Islet of Langerhans (tissue), 1 donor: ENCODE data around the gene XPC.
"Not testable (repeated sequence)": the region's sequence is repeated elsewhere in the genome, so short reads cannot be mapped to it uniquely, and the experiment has no call there.

Source experiments
- FAIRE-seq: peaks from one replicate; lab custom pipeline; 2011; peaks lifted over from hg19 to GRCh38; lab: Jason Lieb, UNC

XPC gene

DNA sequence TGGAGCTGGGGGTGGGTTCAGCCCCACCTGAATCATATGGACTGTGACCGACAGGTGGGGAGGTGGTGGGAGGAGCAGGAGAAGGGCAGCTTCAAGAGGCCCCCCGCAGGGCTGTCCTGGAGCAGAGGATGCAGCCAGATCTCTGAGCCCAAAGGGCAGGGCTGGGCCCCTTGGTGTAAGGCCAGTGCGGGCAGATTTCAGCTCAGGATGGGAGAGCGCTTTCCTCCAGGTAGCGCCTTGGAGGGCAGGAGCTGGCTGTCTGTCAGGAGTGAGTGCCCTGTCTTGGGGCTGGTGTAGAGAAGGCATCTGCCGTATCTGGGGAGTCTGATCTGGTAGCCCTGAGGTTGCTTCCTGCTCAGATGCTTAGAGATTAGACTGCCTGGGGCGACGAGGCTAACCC is 46.3 kb downstream of the XPC start:
- no peak for FAIRE-seq

- no peak for FAIRE-seq
Measured at GRCh38 chr3:14131134-14131533, 47.3 kb downstream of the XPC start.

- FAIRE-seq, result no peak
Measured at GRCh38 chr3:14130707-14131106, 47.7 kb downstream of the XPC start.

DNA sequence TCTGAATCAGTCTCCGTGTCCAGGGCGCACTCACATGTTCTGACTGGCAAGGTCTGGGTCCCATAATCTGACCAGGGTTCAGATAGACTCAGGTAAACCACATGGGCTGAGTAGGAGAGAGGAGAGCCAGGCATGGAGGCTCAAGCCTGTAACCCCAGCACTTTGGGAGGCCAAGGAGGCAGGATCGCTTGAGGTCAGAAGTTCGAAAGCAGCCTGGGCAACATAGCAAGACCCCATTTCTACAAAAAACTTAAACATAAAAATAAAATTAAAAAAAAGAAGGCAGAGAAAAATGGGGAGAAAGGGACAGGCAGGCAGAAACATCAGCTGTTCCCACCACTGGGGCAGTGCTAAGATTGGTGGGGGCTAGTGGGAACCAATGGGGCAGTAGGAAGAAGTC is 48.2 kb downstream of the XPC start:
- no peak for FAIRE-seq

- FAIRE-seq, result no peak
Measured at GRCh38 chr3:14129296-14129695, 49.1 kb downstream of the XPC start.

GRCh38 chr3:14128724-14129123 is 49.7 kb downstream of the XPC start:
- no peak for FAIRE-seq

- FAIRE-seq, result no peak
Measured at GRCh38 chr3:14127516-14128161, 50.8 kb downstream of the XPC start.

GRCh38 chr3:14126887-14127505 is 51.4 kb downstream of the XPC start:
- FAIRE-seq, result no peak

DNA sequence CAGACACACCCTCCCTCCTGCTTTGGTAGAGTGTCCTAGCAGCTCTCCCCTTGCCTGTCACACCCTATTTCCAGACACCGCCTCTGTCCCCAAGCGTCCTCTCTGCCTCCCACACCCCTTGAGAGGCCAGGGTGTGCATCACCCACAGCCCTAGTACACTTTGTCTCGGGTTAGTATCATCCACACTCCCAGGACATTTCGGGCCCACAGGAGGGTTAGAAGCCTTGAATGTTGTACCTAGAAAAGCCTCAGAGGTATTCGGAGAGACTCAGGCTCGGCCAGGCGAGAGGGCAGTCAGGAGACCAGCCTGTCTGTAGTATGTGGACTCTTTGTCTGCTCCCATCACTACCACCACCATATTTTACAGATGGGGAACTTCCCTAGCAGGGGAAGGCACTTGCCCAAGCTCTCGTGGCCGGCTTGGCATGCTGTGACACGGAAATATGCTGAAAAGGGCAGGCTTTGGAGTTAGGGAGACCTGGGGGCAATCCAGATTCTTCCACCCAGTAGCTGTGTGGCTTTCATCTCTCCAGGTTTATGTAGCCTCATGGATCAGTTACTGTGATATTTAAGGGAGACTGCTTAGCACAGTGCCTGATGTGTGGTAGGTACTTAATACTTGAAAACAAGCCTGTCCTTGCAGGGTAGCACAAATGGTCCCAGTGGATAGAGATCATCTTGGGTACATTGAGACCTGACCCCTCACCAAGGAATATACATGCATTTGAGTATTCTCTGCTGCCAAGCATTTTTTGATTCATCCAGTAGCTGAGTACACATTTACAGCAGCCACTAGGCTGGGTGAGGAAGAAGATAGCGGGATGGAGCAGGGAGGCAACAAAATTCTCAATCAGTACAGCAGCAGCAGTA is 52.1 kb downstream of the XPC start:
- no peak for FAIRE-seq

- FAIRE-seq, result no peak
Measured at GRCh38 chr3:14125193-14126016, 53.0 kb downstream of the XPC start.

GRCh38 chr3:14124615-14125192 is 53.7 kb downstream of the XPC start, which contains the start of the genes CHCHD4 and TMEM43:
Gene CHCHD4, minus strand, starts transcription at chr3:14124870. Its CDS starts 194 bp downstream, at chr3:14124676.
Gene TMEM43, plus strand, starts transcription at chr3:14125052. Its CDS starts 142 bp downstream, at chr3:14125194.
- FAIRE-seq, result no peak

DNA sequence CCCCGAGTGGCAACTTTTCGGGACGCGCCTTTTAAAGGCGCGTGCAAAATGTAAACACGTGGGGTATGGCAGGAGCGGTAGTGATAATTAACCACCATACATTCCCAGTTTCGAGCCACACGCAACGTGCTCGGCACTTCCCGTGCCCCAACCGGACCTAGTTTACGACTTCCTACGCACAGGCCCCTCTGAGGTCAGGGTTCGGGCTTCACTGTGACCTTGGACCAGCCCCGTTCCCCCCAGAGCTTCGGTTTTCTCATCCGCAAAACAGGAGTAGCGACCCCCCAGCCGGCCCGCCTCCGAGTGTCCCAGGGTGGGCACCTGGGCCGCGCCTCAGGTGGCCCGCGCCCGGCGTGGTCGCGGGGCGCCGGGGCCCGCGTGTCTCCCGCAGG is 54.2 kb downstream of the XPC start:
- FAIRE-seq, result no peak

GRCh38 chr3:14123308-14124222 is 54.8 kb downstream of the XPC start:
- no peak for FAIRE-seq

DNA sequence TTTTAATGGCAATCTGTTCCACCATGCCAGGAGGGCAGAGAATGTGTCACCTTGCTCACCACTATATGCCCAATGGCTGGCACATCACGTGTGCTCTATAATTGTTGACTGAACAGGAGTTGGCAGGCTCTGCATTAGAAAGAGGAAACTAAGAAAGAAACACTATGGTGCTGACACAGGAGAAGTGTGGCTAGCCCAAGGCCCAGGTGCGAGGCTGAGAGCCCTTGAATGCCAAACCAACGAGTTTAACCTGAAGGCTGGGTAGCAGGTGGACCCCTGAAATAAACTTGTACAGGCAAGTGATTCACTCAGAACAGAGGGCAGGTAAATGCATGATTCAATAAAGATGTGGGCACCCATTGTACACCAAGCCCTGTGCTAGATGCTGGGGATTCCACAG is 56.1 kb downstream of the XPC start:
- no peak for FAIRE-seq

- no peak for FAIRE-seq
Measured at GRCh38 chr3:14121859-14122258, 56.5 kb downstream of the XPC start.

- FAIRE-seq, result not testable (repeated sequence)
Measured at GRCh38 chr3:14120921-14121448, 57.4 kb downstream of the XPC start.

DNA sequence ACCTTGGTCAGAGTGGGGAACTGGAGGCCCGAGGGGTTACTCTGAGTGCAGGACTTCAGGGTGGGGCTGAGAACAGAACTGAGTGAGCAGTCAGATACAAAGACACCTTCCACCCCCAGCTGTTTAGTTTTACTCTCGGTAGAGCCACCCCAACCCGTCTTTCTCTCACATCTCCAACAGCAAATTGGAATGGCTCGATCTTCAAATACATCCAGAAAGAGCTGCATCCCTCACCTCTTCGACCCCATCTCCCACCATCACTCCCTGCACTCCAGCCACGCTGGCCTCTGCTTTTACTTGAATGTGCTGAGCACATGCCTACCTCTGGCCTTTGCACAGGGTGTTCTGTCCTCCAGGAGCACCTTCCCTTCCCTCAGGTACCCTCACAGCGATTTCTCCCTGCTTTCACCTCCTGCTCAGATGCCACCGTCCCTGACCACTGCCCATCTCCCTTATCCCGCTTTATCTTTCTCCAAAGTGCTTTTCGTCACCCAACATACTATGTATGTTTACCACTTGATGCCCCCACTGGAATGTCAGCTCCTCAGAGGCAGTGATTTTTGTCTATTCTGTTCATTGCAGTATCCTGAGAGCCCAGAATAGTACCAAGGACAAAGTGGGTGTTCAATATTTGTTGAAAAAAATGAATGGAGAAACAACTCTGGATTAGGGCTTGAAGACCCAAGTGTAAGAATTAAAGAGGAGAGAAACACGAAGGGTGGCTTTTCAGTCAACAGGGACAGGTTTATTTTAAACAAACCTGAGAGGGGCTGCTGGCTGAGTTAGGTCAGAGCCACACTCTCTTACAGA is 58.1 kb downstream of the XPC start:
- FAIRE-seq, result no peak

DNA sequence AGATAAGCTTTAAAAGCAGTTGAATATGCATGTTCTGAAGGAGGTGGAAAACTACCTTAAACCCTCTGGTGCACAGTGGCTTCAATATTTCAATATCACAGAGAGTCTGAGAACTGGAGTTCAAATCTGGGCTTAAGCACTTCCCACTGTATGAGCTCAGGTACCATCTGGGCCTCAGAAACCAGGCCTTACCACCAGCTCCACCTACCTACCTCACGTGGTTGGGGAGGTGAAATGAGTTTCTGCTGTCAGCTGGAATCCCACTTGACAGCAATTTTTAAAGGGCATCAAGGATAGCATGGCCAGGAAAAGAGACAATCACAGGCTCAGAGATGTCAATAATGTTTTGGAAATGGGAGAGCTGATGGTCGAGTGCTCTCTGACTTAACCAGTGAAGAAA is 58.8 kb downstream of the XPC start:
- no peak for FAIRE-seq
